ENCODE measurements around the gene USP21.

The USP21 gene

GRCh38 chr1:161189036-161189435, 29.7 kb downstream of the USP21 start:
- H3K27ac ChIP-seq (ENCODE audit: low read depth, low read length, poor library complexity, severe bottlenecking), result no peak overlapping the region

GRCh38 chr1:161190962-161191521, 31.7 kb downstream of the USP21 start:
- Histone ChIP-seq H3K9me2 (ENCODE audit: low read depth, low read length) (no peaks in the 10 kb centered on the region), H3K27me3 (ENCODE audit: insufficient read depth, low read length) (no peaks in the 10 kb centered on the region), H3K9me3 (ENCODE audit: low read length) (no peaks in the 10 kb centered on the region), H3K4me2 (ENCODE audit: low read length) (no peak overlapping the region), H3K9ac (ENCODE audit: low read length) (no peak overlapping the region), H3K79me2 (ENCODE audit: insufficient read depth, low read length) (no peaks in the 10 kb centered on the region), H2AFZ (ENCODE audit: low read length) (no peak overlapping the region), H3K4me1 (ENCODE audit: insufficient read depth, low read length, severe bottlenecking) (peaks cover 20% of the 10 kb centered on the region), H3K36me3 (ENCODE audit: insufficient read depth, low read length) (no peaks in the 10 kb centered on the region), H4K20me1 (ENCODE audit: insufficient read depth, low read length) (no peaks in the 10 kb centered on the region), H3K4me3 (ENCODE audit: low read depth, low read length, poor library complexity, severe bottlenecking) (no peak overlapping the region), H3F3A (ENCODE audit: insufficient read depth, low read length) (0 out of 2 replicates have a peak, but pooled peaks cover 3% of the 10 kb centered on the region), H3K27ac (ENCODE audit: low read depth, low read length, poor library complexity, severe bottlenecking) (no peak overlapping the region)
- no peak for TF ChIP-seq CTCF (IDR thresholded peaks at IDR 0.05; ENCODE audit: low read length)
- no peak for TF ChIP-seq EZH2 (IDR thresholded peaks at IDR 0.05; ENCODE audit: borderline replicate concordance, low read length)

More at GRCh38 chr1:161189036-161189435, 29.7 kb downstream of the USP21 start:
- Histone ChIP-seq H3K4me2 (ENCODE audit: low read length) (no peak overlapping the region), H3F3A (ENCODE audit: insufficient read depth, low read length) (0 out of 2 replicates have a peak, but pooled peaks cover 4% of the 10 kb centered on the region), H3K4me1 (ENCODE audit: insufficient read depth, low read length, severe bottlenecking) (peaks cover 35% of the 10 kb centered on the region), H2AFZ (ENCODE audit: low read length) (no peak overlapping the region), H3K9me2 (ENCODE audit: low read depth, low read length) (no peaks in the 10 kb centered on the region), H3K9ac (ENCODE audit: low read length) (no peak overlapping the region), H3K4me3 (ENCODE audit: low read depth, low read length, poor library complexity, severe bottlenecking) (no peak overlapping the region), H3K79me2 (ENCODE audit: insufficient read depth, low read length) (no peaks in the 10 kb centered on the region), H3K9me3 (ENCODE audit: low read length) (no peaks in the 10 kb centered on the region), H3K36me3 (ENCODE audit: insufficient read depth, low read length) (no peaks in the 10 kb centered on the region), H4K20me1 (ENCODE audit: insufficient read depth, low read length) (no peaks in the 10 kb centered on the region), H3K27me3 (ENCODE audit: insufficient read depth, low read length) (no peaks in the 10 kb centered on the region)
- TF ChIP-seq EZH2 (IDR thresholded peaks at IDR 0.05; ENCODE audit: borderline replicate concordance, low read length) (no peak), CTCF (IDR thresholded peaks at IDR 0.05; ENCODE audit: low read length) (no peak)

- Histone ChIP-seq H3K4me1 (ENCODE audit: insufficient read depth, low read length, severe bottlenecking) (peaks cover 11% of the 10 kb centered on the region), H3K9ac (ENCODE audit: low read length) (no peak overlapping the region), H3K36me3 (ENCODE audit: insufficient read depth, low read length) (no peaks in the 10 kb centered on the region), H3F3A (ENCODE audit: insufficient read depth, low read length) (no peaks in the 10 kb centered on the region), H3K9me2 (ENCODE audit: low read depth, low read length) (no peaks in the 10 kb centered on the region), H3K4me2 (ENCODE audit: low read length) (no peak overlapping the region), H2AFZ (ENCODE audit: low read length) (no peak overlapping the region), H3K4me3 (ENCODE audit: low read depth, low read length, poor library complexity, severe bottlenecking) (no peak overlapping the region), H3K27ac (ENCODE audit: low read depth, low read length, poor library complexity, severe bottlenecking) (no peak overlapping the region), H4K20me1 (ENCODE audit: insufficient read depth, low read length) (no peaks in the 10 kb centered on the region), H3K79me2 (ENCODE audit: insufficient read depth, low read length) (no peaks in the 10 kb centered on the region), H3K27me3 (ENCODE audit: insufficient read depth, low read length) (no peaks in the 10 kb centered on the region), H3K9me3 (ENCODE audit: low read length) (no peaks in the 10 kb centered on the region)
- TF ChIP-seq EZH2 (IDR thresholded peaks at IDR 0.05; ENCODE audit: borderline replicate concordance, low read length) (no peak), CTCF (IDR thresholded peaks at IDR 0.05; ENCODE audit: low read length) (no peak)
Observed at GRCh38 chr1:161191971-161192370, 32.7 kb downstream of the USP21 start.

Measured in OCI-LY1 (cell line).